Activated gamma-delta T cell treated with anti-CD3 and anti-CD28 coated beads, Interleukin-2, amount 50 U/mL, for 16 hours (primary cell): ENCODE measurements around the gene SNAPC4.

ENCODE experiments used
- DNase-seq: peaks from one replicate; pipeline ENCODE4 v3.0.0-alpha.2; 2020; ENCODE audit warnings: low read depth

The SNAPC4 gene

GRCh38 chr9:136400038-136400834 is at the start of gene SNAPC4:
Gene SNAPC4 (minus strand): TSS chr9:136400170. CDS start chr9:136398428, 1,742 bp downstream.
- peak; percentile 80 for DNase-seq

GRCh38 chr9:136448655-136449054 is 48.7 kb upstream of the SNAPC4 start:
- no peak for DNase-seq

- no peak for DNase-seq
These were observed 47.3 kb upstream of the SNAPC4 start for GRCh38 chr9:136447173-136447778.

GRCh38 chr9:136445799-136446198 is 45.8 kb upstream of the SNAPC4 start:
- DNase-seq = no peak

GRCh38 chr9:136444102-136444501 is 44.1 kb upstream of the SNAPC4 start:
- no peak for DNase-seq

- DNase-seq = no peak
These were observed 43.7 kb upstream of the SNAPC4 start for GRCh38 chr9:136443687-136444086.

- no peak for DNase-seq
These were observed 43.1 kb upstream of the SNAPC4 start for GRCh38 chr9:136443087-136443486.

- DNase-seq = no peak
These were observed 42.3 kb upstream of the SNAPC4 start for GRCh38 chr9:136442265-136442664.

- no peak for DNase-seq
These were observed 41.8 kb upstream of the SNAPC4 start for GRCh38 chr9:136441681-136442245.

- no peak for DNase-seq
These were observed 41.3 kb upstream of the SNAPC4 start for GRCh38 chr9:136441191-136441680.

GRCh38 chr9:136439481-136440408 is 39.8 kb upstream of the SNAPC4 start, which contains the start of gene INPP5E:
Gene INPP5E (minus strand): TSS chr9:136439845. CDS start chr9:136439419, 426 bp downstream.
- DNase-seq = peak; percentile 78

- DNase-seq = peak; percentile 25
These were observed 38.8 kb upstream of the SNAPC4 start for GRCh38 chr9:136438548-136439480.

- no peak for DNase-seq
These were observed 38.0 kb upstream of the SNAPC4 start for GRCh38 chr9:136437839-136438547.

GRCh38 chr9:136437430-136437829 is 37.5 kb upstream of the SNAPC4 start:
- DNase-seq = no peak

GRCh38 chr9:136436055-136436634 is 36.2 kb upstream of the SNAPC4 start:
- no peak for DNase-seq

GRCh38 chr9:136434580-136435169 is 34.7 kb upstream of the SNAPC4 start:
- no peak for DNase-seq

GRCh38 chr9:136433849-136434579 is 34.0 kb upstream of the SNAPC4 start:
- DNase-seq = no peak

- DNase-seq = no peak
These were observed 33.2 kb upstream of the SNAPC4 start for GRCh38 chr9:136433043-136433715.
